Astrocyte (in vitro differentiated cells and primary cell): ENCODE data around the gene PEBP1. TPM values are rescaled to one million over a fixed set of nuclear protein-coding genes. Genes with fewer than 3 reads are reported as not detected.

Experiments
- DNase-seq: peaks from one replicate; pipeline ENCODE4 v3.0.0-alpha.2; 2010; ENCODE audit warnings: low read depth
- FAIRE-seq: peaks from 2 replicates; lab custom pipeline; 2011; peaks lifted over from hg19 to GRCh38; lab: Jason Lieb, UNC
- H2AFZ ChIP-seq: 2 replicates; pipeline ENCODE4 v1.6.0; 2012; ENCODE audit warnings: low read depth, low read length, inconsistent platforms
- H3K27ac ChIP-seq: 2 replicates; pipeline ENCODE4 v1.5.1; 2011; ENCODE audit warnings: low read depth, low read length, inconsistent platforms
- H3K27me3 ChIP-seq: 2 replicates; pipeline ENCODE4 v1.6.0; 2011; ENCODE audit warnings: low read length, inconsistent platforms; ENCODE audit not compliant: insufficient read depth
- H3K36me3 ChIP-seq: 2 replicates; pipeline ENCODE4 v1.5.1; 2011; ENCODE audit warnings: low read length, inconsistent platforms; ENCODE audit not compliant: insufficient read depth
- H3K4me1 ChIP-seq: 2 replicates; pipeline ENCODE4 v1.5.1; 2011; ENCODE audit warnings: low read length, inconsistent platforms; ENCODE audit not compliant: insufficient read depth
- H3K4me2 ChIP-seq: 2 replicates; pipeline ENCODE4 v1.6.0; 2012; ENCODE audit warnings: low read length, inconsistent platforms
- H3K4me3 ChIP-seq: 2 replicates; pipeline ENCODE4 v1.5.1; 2011; ENCODE audit warnings: low read depth, mild to moderate bottlenecking, low read length, inconsistent platforms; ENCODE audit not compliant: insufficient read depth
- H3K79me2 ChIP-seq: 2 replicates; pipeline ENCODE4 v1.6.0; 2012; ENCODE audit warnings: mild to moderate bottlenecking, low read length, inconsistent platforms; ENCODE audit not compliant: insufficient read depth
- H3K9ac ChIP-seq: 2 replicates; pipeline ENCODE4 v1.6.0; 2012; ENCODE audit warnings: mild to moderate bottlenecking, low read length, inconsistent platforms
- H3K9me3 ChIP-seq: 2 replicates; pipeline ENCODE4 v1.5.1; 2012; ENCODE audit warnings: low read depth, mild to moderate bottlenecking, low read length, inconsistent platforms; ENCODE audit not compliant: insufficient read depth
- H4K20me1 ChIP-seq: 2 replicates; pipeline ENCODE4 v1.6.0; 2012; ENCODE audit warnings: low read length, inconsistent platforms; ENCODE audit not compliant: insufficient read depth
- H3K27ac Mint-ChIP-seq: one replicate; pipeline ENCODE4 v1.8.0; 2021; ENCODE audit warnings: mild to moderate bottlenecking, mixed read lengths; ENCODE audit not compliant: unreplicated experiment
- H3K27me3 Mint-ChIP-seq: one replicate; pipeline ENCODE4 v1.8.0; 2021; ENCODE audit warnings: low read depth, mixed read lengths; ENCODE audit not compliant: unreplicated experiment
- H3K36me3 Mint-ChIP-seq: one replicate; pipeline ENCODE4 v1.8.0; 2021; ENCODE audit warnings: low read depth, mixed read lengths; ENCODE audit not compliant: unreplicated experiment
- H3K4me1 Mint-ChIP-seq: one replicate; pipeline ENCODE4 v1.8.0; 2021; ENCODE audit warnings: low read depth, mixed read lengths; ENCODE audit not compliant: unreplicated experiment
- H3K4me3 Mint-ChIP-seq: one replicate; pipeline ENCODE4 v1.8.0; 2021; ENCODE audit warnings: mild to moderate bottlenecking, moderate library complexity, mixed read lengths; ENCODE audit not compliant: unreplicated experiment
- H3K9me3 Mint-ChIP-seq: one replicate; pipeline ENCODE4 v1.8.0; 2021; ENCODE audit warnings: mild to moderate bottlenecking, mixed read lengths; ENCODE audit not compliant: unreplicated experiment
- CTCF ChIP-seq: IDR thresholded peaks from 2 replicates; pipeline ENCODE4 v1.5.1; 2011; ENCODE audit warnings: low read depth, mild to moderate bottlenecking, inconsistent platforms, low read length, moderate library complexity; ENCODE audit not compliant: insufficient read depth
- EZH2 ChIP-seq: IDR thresholded peaks from 2 replicates; pipeline ENCODE4 v1.6.1; 2012; ENCODE audit warnings: mild to moderate bottlenecking, low read length, inconsistent platforms; ENCODE audit not compliant: insufficient read depth
- total RNA-seq: library from RNA; stranded (reverse); gene quantifications from 2 replicates; pipeline ENCODE4 v1.2.1, GENCODE V29; 2021

The PEBP1 gene
- total RNA-seq, 1 donor from 2014 or later = 160 TPM

- H3K36me3 ChIP-seq = no peaks in the 10 kb centered on the region
- no peak overlapping the region for H3K27ac Mint-ChIP-seq
- FAIRE-seq (no peak), DNase-seq (no peak)
- no peak overlapping the region for H3K27ac ChIP-seq
- no peak overlapping the region for H2AFZ ChIP-seq
- peak overlapping the region; percentile 89 for H3K4me2 ChIP-seq
- peaks cover 30% of the 10 kb centered on the region for H3K4me1 ChIP-seq
- peak overlapping the region; percentile 37 for H3K4me3 Mint-ChIP-seq
- H3K4me1 Mint-ChIP-seq = peaks cover 22% of the 10 kb centered on the region
- no peak for TF ChIP-seq CTCF
- no peak for TF ChIP-seq EZH2
- H3K27me3 Mint-ChIP-seq = no peaks in the 10 kb centered on the region
- no peaks in the 10 kb centered on the region for H3K27me3 ChIP-seq
- H3K9me3 Mint-ChIP-seq = no peaks in the 10 kb centered on the region
- H3K79me2 ChIP-seq = peaks cover 9% of the 10 kb centered on the region
- H3K36me3 Mint-ChIP-seq = no peaks in the 10 kb centered on the region
- peak overlapping the region; percentile 85 for H3K9ac ChIP-seq
- H4K20me1 ChIP-seq = peaks cover 2% of the 10 kb centered on the region
- no peaks in the 10 kb centered on the region for H3K9me3 ChIP-seq
- H3K4me3 ChIP-seq = no peak overlapping the region
Observed at GRCh38 chr12:118187751-118188435, 52.0 kb downstream of the PEBP1 start.

- no peak for TF ChIP-seq EZH2
- no peak for TF ChIP-seq CTCF
Observed at GRCh38 chr12:118188690-118189371, 52.9 kb downstream of the PEBP1 start.

More at GRCh38 chr12:118188690-118189371, 52.9 kb downstream of the PEBP1 start:
- Histone ChIP-seq H3K4me3 (peak overlapping the region; percentile 67), H3K9me3 (no peaks in the 10 kb centered on the region), H4K20me1 (peaks cover 1% of the 10 kb centered on the region), H2AFZ (peak overlapping the region; percentile 28), H3K4me1 (peaks cover 30% of the 10 kb centered on the region), H3K27me3 (no peaks in the 10 kb centered on the region), H3K9ac (peak overlapping the region; percentile 85), H3K27ac (peak overlapping the region; percentile 14), H3K4me2 (peak overlapping the region; percentile 89), H3K36me3 (no peaks in the 10 kb centered on the region), H3K79me2 (peaks cover 9% of the 10 kb centered on the region)
- no peaks in the 10 kb centered on the region for H3K9me3 Mint-ChIP-seq
- no peaks in the 10 kb centered on the region for H3K36me3 Mint-ChIP-seq
- peak overlapping the region; percentile 86 for H3K4me3 Mint-ChIP-seq
- peaks cover 22% of the 10 kb centered on the region for H3K4me1 Mint-ChIP-seq
- peak overlapping the region; percentile 77 for H3K27ac Mint-ChIP-seq
- DNase-seq (peak; percentile 58), FAIRE-seq (peak; percentile 34)
- H3K27me3 Mint-ChIP-seq = no peaks in the 10 kb centered on the region
